CD4-positive, alpha-beta T cell treated with Interleukin-17A for 4 hours (primary cell): ENCODE measurements around the gene GPRIN2.

ENCODE experiments used
- DNase-seq: peaks from one replicate; pipeline ENCODE4 v3.0.0-alpha.2; 2020; ENCODE audit warnings: mixed read lengths

Gene GPRIN2

DNA sequence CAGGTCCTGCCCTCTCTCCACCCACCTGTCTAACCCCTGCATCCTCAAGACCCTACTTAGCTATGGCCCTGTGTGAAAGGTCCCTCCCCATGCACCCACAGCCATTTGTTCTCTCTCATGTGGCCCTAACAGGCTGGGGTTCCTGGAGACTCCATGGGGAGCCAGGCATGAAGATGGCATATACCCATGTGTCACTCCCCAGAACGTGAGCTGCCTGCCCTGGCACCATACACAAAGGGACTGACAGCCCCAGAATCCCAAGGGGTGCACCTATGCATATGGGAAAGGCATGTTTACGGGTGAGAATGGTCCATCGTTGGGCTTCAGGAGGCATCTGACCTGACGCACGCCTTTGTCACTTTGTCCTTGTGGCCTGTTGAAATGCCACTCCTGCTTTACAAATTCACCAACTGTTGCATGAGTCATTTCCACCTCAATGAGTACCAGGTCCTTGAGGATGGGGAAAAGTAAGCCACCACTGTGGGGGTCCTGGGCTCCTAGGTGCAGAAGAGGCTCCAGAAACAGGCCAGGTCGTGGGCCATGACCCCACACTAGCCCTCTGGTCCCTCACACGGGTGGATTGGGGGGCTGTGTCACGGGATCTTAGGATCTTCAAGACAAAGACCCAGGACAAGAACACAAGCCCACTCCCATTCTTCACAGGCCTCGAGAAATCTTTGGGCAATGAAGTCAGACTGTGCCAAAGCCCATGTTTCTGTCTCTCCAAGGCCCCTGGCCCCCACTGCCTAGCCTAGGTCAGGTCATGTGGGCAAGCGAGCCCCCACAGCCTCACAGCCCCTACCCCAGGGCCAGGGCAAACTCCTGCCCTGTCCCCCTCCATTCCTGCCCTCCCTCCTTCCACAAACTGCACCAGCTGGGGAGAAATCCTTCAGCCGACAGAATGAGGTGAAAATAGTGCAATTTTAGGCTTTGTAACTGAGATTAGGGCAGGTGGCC lies 8.6 kb downstream of the GPRIN2 start:
- peak; percentile 3 for DNase-seq

DNA sequence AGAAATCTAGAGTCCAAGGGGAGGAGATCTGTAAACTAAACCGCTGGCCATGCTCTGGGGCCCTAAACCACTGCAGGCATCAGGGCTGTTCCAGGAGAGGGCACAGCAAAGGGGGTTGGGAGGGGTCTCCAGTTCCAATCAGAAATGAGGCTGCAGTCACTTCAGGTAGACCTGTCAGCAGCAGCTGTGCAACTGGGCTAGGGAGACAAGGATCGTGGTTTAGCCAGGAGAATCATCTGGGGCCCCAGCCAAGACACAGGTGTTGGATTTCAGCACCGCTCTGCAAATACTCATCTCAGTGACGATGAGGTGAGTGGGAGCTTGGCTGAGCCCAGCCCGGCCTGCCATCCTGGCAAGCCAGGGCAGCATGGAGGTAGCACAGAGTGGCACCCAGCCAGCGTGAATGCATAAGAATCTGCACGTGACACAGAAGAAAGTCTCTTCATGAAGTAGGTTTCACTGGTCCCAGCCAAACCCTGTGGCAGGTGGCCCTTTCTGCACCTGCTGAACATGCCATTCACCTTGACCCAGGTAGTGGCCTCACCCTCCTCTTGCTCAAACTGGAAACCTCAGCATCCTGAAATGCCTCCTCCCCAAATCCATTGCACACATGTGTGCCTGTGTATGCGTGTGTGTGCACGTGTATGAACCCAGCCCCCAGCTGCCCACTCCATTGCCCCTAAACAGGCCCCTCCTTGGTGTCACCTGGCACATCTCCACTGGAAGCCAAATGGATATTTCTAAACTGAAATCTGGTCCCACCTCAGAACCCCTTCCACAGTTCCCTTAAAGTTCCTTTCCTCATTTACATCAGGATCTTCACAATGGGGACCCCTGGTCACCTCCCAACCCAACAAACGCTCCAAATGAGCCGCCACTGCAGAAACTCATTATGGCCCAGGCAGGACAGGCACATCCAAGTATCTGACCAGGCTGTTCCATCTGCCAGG lies 9.6 kb downstream of the GPRIN2 start:
- peak; percentile 3 for DNase-seq

GRCh38 chr10:46545861-46546590 lies 10.4 kb downstream of the GPRIN2 start:
- peak; percentile 2 for DNase-seq

- peak; percentile 2 for DNase-seq
Measured at GRCh38 chr10:46544989-46545791, 11.3 kb downstream of the GPRIN2 start.

DNA sequence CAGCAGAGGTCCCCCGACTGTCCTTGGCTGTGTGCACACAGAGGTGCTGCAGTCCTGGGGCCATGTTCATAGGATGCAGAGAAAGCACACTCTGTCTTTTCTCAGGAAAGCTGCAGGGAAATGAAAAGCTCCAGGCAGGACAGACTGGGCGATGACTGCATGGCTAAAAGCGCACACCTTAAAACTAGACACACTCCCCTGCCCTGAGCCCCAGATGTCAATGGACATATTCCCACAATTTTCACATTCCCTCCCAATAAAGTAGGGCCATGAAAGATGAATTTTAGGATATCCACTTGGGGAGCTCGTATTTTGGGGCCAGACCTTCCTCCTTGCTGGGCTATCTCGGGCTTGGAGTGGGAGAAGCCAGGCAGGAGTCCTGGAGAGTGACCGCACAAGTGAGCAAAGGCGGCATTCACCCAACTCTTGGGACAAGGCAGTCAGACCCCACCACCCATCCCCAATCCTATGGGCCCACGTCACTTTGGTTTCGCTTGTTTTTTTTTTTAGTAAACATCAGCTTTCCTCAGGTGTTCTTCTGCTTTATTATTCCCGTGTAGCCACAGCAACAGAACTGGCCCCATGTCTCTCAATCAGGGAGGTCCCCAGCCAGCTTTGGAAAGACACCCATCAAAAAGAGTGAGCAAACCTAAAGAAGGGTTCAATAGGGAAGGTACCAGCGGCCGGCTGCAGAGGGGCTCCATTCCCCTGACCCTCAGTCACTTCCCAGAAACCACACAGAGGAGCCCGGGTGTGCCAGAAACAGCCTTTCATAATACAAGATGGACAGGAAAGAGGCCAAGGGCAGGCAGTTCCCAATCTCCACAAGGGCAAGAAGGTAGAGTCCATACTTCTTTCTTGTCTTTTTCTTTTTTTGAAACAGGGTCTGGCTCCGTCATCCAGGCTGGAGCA lies 12.7 kb downstream of the GPRIN2 start:
- DNase-seq = no peak

DNA sequence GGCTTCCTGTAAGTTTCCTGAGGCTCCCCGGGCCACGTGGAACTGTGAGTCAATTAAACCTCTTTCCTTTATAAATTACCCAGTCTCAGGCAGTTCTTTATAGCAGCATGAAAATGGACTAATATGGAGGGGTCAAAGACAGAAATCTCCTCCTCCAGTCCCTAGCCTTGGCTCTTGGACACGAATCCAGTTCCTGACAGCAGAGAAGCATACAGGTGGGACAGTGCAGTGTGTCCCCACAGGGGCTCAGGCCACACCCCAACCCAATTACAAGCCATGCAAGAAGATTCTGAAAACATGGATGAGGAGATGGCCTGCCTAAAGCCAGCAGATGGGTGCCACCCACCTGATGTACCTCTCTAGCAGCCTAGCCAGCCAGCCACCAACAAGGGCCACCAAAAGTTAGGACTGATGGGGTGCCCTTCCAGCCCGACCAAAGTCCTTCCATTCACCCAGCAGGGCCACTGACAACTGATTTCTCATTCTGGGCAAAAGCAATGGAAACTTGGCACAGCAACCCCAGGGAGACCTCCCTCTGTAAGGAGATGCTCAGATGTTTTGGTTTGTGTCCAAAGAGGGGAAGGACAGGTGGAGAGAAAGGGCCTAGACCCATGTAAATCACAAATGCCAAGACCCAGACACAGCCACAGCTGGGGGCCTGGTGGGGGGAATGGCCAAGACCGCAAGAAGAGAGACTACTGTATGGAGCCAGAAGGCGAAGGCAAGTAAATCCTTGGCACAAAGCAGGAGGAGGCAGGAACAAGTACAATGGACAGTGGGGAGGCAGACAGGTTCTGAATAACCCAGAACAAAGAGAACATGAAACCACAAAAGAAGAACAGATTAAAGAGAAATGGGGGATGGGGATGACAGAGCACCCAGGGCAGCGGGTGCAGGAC lies 13.6 kb downstream of the GPRIN2 start:
- DNase-seq = no peak

- no peak for DNase-seq
Measured at GRCh38 chr10:46541735-46542566, 14.5 kb downstream of the GPRIN2 start.

- DNase-seq = no peak
Measured at GRCh38 chr10:46541017-46541661, 15.3 kb downstream of the GPRIN2 start.

GRCh38 chr10:46540412-46541016 lies 15.9 kb downstream of the GPRIN2 start:
- DNase-seq = no peak

DNA sequence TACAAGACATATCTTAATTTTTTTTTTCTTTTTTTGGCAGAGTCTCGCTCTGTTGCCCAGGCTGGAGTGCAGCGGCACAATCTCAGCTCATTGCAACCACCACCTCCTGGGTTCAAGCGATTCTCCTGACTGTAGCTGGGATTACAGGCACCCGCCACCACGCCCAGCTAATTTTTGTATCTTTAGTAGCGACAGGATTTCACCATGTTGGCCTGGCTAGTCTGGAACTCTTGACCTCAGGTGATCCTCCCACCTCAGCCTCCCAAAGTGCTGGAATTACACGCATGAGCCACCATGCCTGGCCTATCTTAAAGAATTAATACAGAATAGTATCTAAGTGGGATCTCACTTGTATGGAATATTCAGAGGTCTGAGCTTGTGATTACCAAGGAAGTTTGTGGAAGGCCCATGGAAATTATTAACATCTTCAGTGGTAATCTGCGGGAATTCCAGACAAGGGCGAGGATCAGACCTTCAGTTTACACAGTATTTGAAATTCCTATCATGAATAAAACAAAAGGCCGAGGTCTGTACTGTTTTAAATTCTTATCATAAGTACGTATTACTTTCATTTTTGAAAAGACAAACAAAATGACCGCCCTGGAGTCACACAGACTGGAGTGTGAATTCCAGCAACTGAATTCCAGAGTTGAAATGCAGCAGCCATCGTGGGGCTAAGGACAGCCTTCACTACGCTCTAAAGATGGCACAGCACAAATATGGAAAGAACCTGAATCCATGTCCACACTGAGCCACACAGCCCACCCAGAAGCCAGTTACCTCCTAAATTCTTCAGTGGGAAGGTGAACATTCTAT lies 16.7 kb downstream of the GPRIN2 start:
- DNase-seq = no peak

DNA sequence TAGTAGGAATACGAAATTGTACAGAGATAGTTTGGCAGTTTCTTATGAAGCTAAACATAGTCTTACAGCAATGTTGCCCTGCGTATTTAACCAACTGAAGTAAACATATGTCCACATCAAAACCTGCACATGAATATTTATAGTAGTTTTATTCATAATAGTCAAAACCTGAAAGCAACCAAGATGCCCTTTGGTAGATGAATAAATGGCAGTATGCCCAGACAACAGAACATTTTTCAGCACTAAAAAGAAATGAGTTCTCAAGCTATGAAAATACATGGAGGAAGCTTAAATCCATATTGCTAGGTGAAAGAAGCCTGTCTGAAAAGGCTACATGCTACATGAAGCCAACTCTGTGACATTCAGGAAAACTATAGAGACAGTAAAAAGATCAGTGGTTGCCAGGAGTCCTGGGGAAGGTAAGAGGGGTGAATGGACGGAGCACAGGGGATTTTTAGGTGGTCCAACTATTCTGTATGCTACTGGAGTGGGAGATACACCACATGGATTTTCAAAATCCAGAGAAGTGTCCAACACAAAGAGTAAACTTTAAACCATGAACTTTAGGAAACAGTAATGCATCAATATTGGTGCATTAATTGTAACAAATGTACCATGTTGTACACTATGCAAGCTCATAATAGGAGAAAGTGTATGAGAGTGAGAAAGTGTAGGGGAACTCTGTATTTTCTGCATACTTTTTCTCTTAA lies 17.6 kb downstream of the GPRIN2 start:
- DNase-seq = no peak

DNA sequence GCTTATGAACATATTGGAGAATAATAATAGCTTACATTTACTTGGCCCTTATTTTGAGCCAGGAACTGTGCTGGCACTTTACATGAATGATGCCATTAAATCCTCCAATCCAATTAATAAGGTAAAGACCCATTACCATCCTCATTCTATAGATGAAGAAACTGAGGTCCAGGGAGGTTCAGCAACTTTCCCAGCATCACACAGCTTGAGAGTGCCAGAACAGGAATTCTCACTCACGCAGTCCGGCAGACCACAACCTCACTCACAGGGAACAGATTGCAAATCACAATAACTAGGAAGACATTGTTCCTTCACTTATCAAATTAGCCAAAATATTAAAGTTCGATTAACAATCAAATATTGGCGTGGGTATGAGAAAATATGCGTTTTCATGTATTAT lies 18.3 kb downstream of the GPRIN2 start:
- no peak for DNase-seq

- DNase-seq = no peak
Measured at GRCh38 chr10:46537309-46537708, 19.1 kb downstream of the GPRIN2 start.

DNA sequence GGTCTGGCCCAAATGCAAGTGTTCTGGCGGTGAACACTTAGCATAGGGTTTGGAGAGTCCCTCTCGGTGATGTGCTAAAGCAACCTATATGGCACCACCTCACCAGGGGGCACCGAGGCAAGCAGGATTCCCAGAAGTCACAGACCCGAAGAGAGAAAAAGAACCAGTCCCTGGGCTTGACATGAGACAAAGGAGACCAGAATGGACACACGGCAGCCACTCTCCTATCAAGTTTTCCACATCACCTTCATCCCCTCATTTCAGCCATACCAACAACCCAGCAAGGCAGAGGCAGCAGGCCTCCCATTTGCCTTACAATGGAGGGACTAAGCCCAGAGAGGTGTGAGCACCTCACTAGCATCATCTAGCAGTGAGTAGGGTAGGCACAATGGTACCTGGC lies 19.7 kb downstream of the GPRIN2 start:
- DNase-seq = no peak

DNA sequence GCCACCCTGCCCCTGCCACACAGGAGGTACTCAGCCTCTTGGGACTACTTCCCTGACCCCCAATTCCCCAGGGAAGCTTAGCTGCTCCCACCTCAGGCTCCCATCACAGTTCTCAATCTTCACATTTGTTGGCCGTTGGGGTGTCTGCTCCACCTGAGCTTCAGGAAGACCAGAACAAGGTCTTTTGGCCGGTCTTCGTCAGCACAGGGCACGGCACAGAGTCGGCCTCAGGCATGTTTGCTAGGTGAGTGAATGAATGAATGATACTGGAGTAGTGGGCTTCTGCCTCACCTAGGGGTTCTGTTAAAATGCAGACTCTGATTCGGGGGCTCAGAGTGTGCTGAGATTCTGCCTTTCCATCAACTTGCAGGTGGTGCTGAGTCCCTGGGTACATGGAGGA lies 20.3 kb downstream of the GPRIN2 start:
- DNase-seq = no peak

GRCh38 chr10:46534828-46535524 lies 21.5 kb downstream of the GPRIN2 start:
- DNase-seq = no peak
